GM19452 (cell line): ENCODE measurements around the gene STPG3.

Experiments
- ATAC-seq: cut with Tn5 transposase; IDR thresholded peaks from one replicate; pipeline ENCODE4 v1.9.1; 2021; ENCODE audit not compliant: unreplicated experiment

The STPG3 gene

GRCh38 chr9:137251194-137251461 lies at the start of gene STPG3:
TSS of gene STPG3 (plus strand) at chr9:137251286. CDS start at chr9:137251287, 1 bp downstream.
- no peak for ATAC-seq

DNA sequence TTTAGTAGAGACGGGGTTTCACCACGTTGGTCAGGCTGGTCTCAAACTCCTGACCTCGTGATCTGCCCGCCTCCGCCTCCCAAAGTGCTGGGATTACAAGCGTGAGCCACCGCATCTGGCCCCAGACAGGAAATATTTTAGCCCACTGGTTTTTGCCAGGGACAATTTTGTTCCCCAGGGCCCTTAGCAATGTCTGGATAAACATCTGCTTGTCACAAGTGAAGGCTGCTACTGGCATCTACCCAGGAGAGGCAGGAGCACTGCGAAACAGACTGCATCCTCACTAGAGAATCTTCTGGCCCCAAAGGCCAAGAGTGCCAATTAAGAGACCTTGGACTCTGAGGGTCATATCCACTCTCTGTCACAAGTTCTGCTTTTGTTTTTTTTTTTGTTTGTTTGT lies 48.1 kb upstream of the STPG3 start:
- ATAC-seq: no peak

- no peak for ATAC-seq
These were observed 46.4 kb upstream of the STPG3 start for GRCh38 chr9:137204731-137205125.

DNA sequence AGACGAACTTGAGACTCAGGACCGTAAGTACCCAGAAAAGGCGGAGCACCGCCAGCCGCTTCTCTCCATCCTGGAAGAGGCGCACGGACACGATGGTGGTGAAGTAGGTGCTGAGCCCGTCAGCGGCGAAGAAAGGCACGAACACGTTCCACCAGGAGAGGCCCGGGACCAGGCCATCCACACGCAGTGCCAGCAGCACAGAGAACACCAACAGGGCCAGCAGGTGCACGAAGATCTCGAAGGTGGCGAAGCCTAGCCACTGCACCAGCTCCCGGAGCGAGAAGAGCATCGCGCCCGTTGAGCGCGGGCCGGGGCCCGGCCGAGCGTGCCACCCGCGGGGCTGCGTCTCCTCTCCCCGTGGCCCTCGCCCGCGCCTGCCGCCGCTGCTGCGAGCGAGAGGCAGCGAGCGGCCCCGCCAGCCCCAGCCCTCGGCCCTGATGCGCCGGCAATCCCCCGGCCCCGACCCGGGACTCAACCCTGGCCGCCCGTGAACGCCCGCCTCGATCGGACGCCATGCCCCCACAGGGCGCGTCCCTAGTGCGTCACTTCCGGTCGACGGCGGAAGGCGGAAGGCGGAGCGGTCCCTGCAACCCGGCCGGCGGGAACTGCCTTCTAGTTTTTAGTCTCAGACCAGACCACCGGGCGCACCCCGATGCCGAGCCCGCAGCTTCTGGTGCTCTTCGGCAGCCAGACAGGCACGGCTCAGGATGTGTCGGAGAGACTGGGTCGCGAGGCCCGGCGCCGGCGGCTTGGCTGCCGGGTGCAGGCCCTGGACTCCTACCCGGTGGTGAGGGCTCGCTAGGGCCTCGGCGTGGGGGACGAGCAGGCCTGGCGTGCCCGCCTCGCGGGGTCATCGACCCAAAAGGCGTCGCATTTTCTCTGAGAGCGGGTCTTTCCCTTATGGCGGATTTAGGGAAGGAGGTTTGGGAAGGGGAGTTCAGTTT lies 45.7 kb upstream of the STPG3 start, which contains the start of the genes NDOR1 and TMEM203:
NDOR1 (plus strand) TSS at position 575 of the 944 bp plus-strand sequence; CDS start at position 653, 78 bp downstream.
TMEM203 (minus strand) TSS at position 523 of the 944 bp plus-strand sequence; CDS start at position 289, 234 bp downstream.
- ATAC-seq: no peak

- no peak for ATAC-seq
These were observed 44.5 kb upstream of the STPG3 start for GRCh38 chr9:137206602-137207001.

GRCh38 chr9:137211532-137211931 lies 39.6 kb upstream of the STPG3 start:
- ATAC-seq: no peak

DNA sequence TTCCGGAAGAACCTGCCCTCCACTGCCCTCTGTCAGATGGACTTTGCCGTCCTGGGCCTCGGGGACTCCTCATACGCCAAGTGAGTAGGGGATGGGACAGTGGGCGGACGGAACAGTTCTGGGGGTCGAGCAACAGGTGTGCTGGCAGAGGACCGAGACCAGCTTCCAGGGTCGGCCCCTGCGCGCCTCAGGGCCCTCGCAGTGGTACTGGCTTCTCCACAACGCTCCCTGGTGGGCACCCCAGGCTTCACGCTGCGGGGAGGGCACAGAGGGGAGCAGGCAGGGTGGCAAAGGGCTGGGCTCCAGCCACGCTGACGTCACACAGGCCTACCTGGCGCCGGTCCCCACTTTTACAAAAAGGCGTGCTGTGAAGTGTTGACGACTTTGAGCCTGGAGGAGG lies 38.6 kb upstream of the STPG3 start:
- no peak for ATAC-seq

GRCh38 chr9:137213160-137214060 lies 37.7 kb upstream of the STPG3 start:
- ATAC-seq: no peak

DNA sequence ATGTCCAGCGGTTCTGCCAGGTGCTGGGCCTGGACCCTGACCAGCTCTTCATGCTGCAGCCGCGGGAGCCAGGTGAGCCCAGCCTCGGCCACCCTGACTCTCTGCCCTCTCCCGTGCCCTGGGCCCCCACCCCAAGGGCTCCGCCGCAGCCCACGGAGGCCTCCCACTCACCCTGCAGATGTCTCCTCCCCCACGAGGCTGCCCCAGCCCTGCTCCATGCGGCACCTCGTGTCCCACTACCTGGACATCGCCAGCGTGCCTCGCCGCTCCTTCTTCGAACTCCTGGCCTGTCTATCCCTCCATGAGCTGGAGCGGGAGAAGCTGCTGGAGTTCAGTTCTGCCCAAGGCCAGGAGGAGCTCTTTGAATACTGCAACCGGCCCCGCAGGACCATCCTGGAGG lies 36.5 kb upstream of the STPG3 start:
- ATAC-seq: no peak

GRCh38 chr9:137215196-137215986 lies 35.7 kb upstream of the STPG3 start:
- no peak for ATAC-seq

DNA sequence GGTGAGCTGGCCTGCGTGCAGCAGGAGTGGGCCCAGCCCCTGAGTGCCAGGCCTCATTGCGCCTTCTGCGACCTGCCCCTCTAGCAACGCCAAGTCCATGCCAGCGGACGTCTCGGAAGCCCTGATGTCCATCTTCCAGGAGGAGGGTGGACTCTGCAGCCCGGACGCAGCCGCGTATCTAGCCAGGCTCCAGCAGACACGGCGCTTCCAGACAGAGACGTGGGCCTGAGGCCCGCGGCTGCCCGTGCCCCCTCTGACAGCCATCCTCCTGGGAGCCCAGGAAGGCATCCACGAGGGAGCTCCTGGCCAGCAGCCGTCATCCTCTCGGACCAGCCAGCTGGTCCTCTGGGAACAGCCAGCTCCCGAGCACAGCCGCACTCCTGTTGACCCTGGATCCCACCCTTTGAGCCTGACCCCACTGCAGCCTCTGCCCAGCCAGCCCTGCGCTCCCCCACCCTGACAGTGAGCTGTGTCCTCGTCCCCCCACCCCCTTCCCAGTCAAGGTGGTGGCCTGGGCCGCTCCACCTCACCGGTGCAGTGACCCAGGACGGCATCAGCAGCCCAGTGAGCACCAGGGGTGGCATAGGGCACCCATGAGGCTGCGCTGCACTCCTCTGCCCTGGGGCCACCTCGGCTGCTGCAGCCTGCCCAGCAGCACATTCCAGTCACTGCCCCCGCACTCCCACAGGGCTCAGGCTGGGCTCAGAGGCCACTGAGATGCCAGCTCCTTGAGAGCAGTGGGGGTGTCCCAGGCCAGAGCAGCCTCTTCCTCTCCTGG lies 34.7 kb upstream of the STPG3 start:
- ATAC-seq: no peak

GRCh38 chr9:137217276-137218211 lies 33.5 kb upstream of the STPG3 start:
- no peak for ATAC-seq

DNA sequence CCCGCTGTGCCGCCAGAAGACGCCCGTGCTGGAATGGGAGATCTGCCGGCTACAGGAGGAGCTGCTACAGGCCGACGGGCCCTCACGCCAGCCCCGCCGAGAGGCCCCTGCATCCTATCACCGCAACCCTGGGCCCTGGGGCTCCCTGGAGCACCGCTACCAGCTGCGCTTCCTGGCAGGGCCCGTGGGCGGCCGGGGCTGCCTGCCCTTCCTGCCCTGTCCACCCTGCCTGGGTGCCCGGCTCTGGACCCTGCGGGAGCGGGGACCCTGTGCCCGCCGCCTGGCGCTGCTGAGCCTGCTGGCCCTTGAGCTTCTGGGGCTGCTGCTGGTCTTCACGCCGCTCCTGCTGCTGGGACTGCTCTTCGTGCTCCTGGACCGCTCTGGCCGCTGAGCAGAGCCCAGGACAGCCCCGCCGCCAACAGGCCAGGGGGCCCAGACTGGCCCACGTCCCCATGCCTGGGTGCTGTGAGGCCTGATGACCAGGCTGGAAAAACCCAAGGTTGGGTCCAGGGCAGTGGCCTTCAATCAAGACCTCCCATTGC lies 32.8 kb upstream of the STPG3 start:
- ATAC-seq: no peak

- no peak for ATAC-seq
These were observed 32.3 kb upstream of the STPG3 start for GRCh38 chr9:137218754-137219271.

- no peak for ATAC-seq
These were observed 31.2 kb upstream of the STPG3 start for GRCh38 chr9:137219757-137220316.

DNA sequence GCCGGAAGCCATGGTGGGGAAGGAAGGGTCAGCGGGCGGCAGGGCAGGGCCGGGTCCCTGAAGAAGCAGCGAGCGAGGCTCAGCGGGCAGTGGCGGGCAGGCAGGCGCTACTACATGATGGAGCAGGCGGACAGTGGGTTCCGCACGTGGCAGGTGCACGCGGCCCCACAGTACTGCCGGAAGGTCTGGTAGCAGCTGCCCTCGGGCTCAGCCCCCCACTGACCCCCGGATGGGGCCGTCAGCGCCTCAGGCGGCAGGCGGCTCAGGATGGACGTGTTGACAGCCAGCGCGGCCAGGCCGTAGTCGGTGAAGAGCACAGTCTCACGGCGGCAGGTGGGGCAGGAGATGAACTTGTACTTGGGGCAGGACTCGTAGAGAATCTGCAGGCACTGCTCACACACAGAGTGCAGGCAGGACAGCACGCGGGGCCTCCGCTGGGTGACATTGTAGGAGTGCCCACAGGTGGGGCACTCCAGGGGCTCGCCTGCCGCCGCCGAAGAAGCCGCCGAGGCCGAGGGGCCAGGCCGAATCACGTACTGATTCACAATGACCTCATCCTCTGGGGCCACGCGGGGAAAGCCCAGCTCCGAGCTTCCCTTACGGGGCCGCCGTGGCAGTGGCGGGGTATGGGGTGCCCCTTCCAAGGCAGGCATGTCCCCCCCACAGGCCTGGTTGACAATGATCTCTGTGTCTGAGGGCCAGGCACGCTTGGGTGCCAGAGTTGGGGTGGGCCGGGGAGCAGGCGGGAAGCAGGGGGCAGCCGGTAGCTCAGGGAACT lies 30.6 kb upstream of the STPG3 start:
- ATAC-seq: no peak

DNA sequence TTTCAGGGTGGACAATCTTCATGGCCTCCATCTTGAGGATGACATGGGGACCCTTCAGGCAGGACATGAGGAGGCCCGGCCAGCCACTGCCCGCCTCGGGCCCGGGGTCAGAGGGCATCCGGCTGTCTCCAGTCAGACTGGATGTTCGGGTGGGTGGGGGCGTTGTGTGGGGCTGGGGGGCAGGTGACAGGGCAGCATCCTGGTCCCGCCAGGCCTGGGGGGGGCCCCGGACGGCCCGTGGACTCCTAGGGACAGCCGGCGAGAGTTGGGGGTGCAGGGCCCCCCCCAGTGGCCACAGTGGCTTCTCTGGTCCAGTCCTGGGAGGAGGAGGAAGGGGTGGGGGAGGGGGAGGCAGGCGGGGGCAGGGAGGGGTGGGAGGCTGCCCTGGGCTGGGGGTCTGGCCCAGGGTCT lies 30.0 kb upstream of the STPG3 start:
- no peak for ATAC-seq
